Suppressor macrophage treated with lipopolysaccharide for 4 hours (primary cell): Measurements from ENCODE around the gene SYT2.

Experiments used
- DNase-seq: peaks from one replicate; pipeline ENCODE4 v3.0.0-alpha.2; 2020

The SYT2 gene

GRCh38 chr1:202673531-202673930, 36.7 kb downstream of the SYT2 start:
- no peak for DNase-seq

GRCh38 chr1:202671399-202671798, 38.9 kb downstream of the SYT2 start:
- DNase-seq, result no peak

GRCh38 chr1:202665417-202665816, 44.8 kb downstream of the SYT2 start:
- no peak for DNase-seq

- no peak for DNase-seq
Measured at GRCh38 chr1:202664083-202664482, 46.2 kb downstream of the SYT2 start.

- DNase-seq, result no peak
Measured at GRCh38 chr1:202663131-202663530, 47.1 kb downstream of the SYT2 start.

GRCh38 chr1:202662081-202662480, 48.2 kb downstream of the SYT2 start:
- DNase-seq, result no peak

- peak; percentile 12 for DNase-seq
Measured at GRCh38 chr1:202661136-202661845, 49.0 kb downstream of the SYT2 start.

GRCh38 chr1:202659974-202660373, 50.3 kb downstream of the SYT2 start:
- no peak for DNase-seq

- DNase-seq, result no peak
Measured at GRCh38 chr1:202659541-202659940, 50.7 kb downstream of the SYT2 start.

- DNase-seq, result no peak
Measured at GRCh38 chr1:202658769-202659168, 51.5 kb downstream of the SYT2 start.

GRCh38 chr1:202658251-202658759, 51.9 kb downstream of the SYT2 start:
- no peak for DNase-seq

- DNase-seq, result no peak
Measured at GRCh38 chr1:202656951-202657646, 53.2 kb downstream of the SYT2 start.

GRCh38 chr1:202656057-202656456, 54.2 kb downstream of the SYT2 start:
- no peak for DNase-seq

- no peak for DNase-seq
Measured at GRCh38 chr1:202654079-202654478, 56.2 kb downstream of the SYT2 start.

- DNase-seq, result no peak
Measured at GRCh38 chr1:202649553-202650392, 60.5 kb downstream of the SYT2 start.

GRCh38 chr1:202648605-202649226, 61.5 kb downstream of the SYT2 start:
- DNase-seq, result no peak

GRCh38 chr1:202645097-202645476, 65.2 kb downstream of the SYT2 start:
- no peak for DNase-seq

GRCh38 chr1:202644219-202645096, 65.8 kb downstream of the SYT2 start:
- no peak for DNase-seq

- DNase-seq, result no peak
Measured at GRCh38 chr1:202643397-202644218, 66.6 kb downstream of the SYT2 start.

- DNase-seq, result no peak
Measured at GRCh38 chr1:202642619-202643291, 67.5 kb downstream of the SYT2 start.
